ENCODE measurements around the gene UHRF2.
"Not testable (repeated sequence)": the region's sequence is repeated elsewhere in the genome, so short reads cannot be mapped to it uniquely, and the experiment has no call there.

UHRF2 gene

GRCh38 chr9:6412487-6413364 is at the start of gene UHRF2:
Gene UHRF2, plus strand, starts transcription at chr9:6413199. Its CDS starts 292 bp downstream, at chr9:6413491.
- peak; percentile 99 for DNase-seq

- DNase-seq: no peak
Measured at GRCh38 chr9:6367128-6367890, 45.7 kb upstream of the UHRF2 start.

- no peak for DNase-seq
Measured at GRCh38 chr9:6368831-6369230, 44.2 kb upstream of the UHRF2 start.

GRCh38 chr9:6381477-6382012 is 31.5 kb upstream of the UHRF2 start:
- DNase-seq: not testable (repeated sequence)

- DNase-seq: no peak
Measured at GRCh38 chr9:6382681-6383080, 30.3 kb upstream of the UHRF2 start.

GRCh38 chr9:6383551-6384225 is 29.3 kb upstream of the UHRF2 start:
- no peak for DNase-seq

GRCh38 chr9:6384732-6385131 is 28.3 kb upstream of the UHRF2 start:
- no peak for DNase-seq

GRCh38 chr9:6399071-6399470 is 13.9 kb upstream of the UHRF2 start:
- no peak for DNase-seq

GRCh38 chr9:6405371-6405770 is 7.6 kb upstream of the UHRF2 start:
- no peak for DNase-seq

- no peak for DNase-seq
Measured at GRCh38 chr9:6407778-6408177, 5.2 kb upstream of the UHRF2 start.

- DNase-seq: no peak
Measured at GRCh38 chr9:6408320-6408719, 4.7 kb upstream of the UHRF2 start.

GRCh38 chr9:6409811-6410210 is 3.2 kb upstream of the UHRF2 start:
- no peak for DNase-seq

- no peak for DNase-seq
Measured at GRCh38 chr9:6410633-6411032, 2.4 kb upstream of the UHRF2 start.

- DNase-seq: peak; percentile 52
Measured at GRCh38 chr9:6413365-6414246, 607 bp downstream of the UHRF2 start.

GRCh38 chr9:6414247-6414641 is 1.2 kb downstream of the UHRF2 start:
- DNase-seq: no peak

GRCh38 chr9:6415266-6415665 is 2.3 kb downstream of the UHRF2 start:
- no peak for DNase-seq

GRCh38 chr9:6417186-6417585 is 4.2 kb downstream of the UHRF2 start:
- no peak for DNase-seq

GRCh38 chr9:6418764-6419163 is 5.8 kb downstream of the UHRF2 start:
- no peak for DNase-seq

- no peak for DNase-seq
Measured at GRCh38 chr9:6424940-6425339, 11.9 kb downstream of the UHRF2 start.

GRCh38 chr9:6426117-6426516 is 13.1 kb downstream of the UHRF2 start:
- no peak for DNase-seq

GRCh38 chr9:6428940-6429889 is 16.2 kb downstream of the UHRF2 start:
- no peak for DNase-seq
